GM10248 (cell line): ENCODE measurements around the gene ACTR10.

ENCODE experiments used
- CTCF ChIA-PET: fragments of 300-600 bp; sonication (Branson Sonifier 250); formaldehyde crosslinking; extraction: SDS; loops from one replicate; lab custom pipeline; 2021; ENCODE audit warnings: antibody characterized with exemption; lab: Yijun Ruan, JAX
- POLR2A ChIA-PET: fragments of 350-650 bp; sonication (Branson Sonifier 250); formaldehyde crosslinking; extraction: SDS; loops from one replicate; lab custom pipeline; 2020; ENCODE audit warnings: antibody characterized with exemption; lab: Yijun Ruan, JAX
- DNase-seq: peaks from one replicate; pipeline ENCODE4 v3.0.0; 2012; ENCODE audit errors: extremely low spot score
- TF ChIP-seq, protein P1 (sequence below): IDR thresholded peaks from 2 replicates; pipeline ENCODE4 v1.5.1; 2012; ENCODE audit warnings: mild to moderate bottlenecking, low read depth; ENCODE audit errors: extremely low read depth, missing control alignments, control extremely low read depth

The ACTR10 gene

DNA sequence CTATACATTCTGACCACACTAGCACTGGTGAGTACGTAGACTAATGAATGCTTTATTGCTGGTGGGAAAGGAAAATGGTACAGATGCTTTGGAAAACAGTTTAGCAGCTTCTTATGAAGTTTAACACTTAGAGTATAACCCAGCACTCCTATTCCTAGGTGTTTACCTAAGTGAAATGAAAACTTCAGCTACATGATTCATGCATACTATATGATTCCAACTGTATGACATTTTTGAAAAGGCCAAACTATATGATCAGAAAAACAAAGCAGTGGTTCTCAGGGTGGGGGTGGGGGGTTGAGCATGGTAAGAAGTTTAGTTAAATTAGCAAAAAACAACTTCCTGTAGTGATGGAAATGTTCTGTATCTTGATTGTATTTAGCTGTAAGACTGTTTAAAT is 76.3 kb downstream of the ACTR10 start:
- CTCF ChIA-PET = interaction anchor here (1.1 to 1.8 kb wide), 6 partner anchors 10 to 75 kb away, joined by 3 to 5 read pairs (median 4); no protein-coding TSS in a partner anchor
- TF ChIP-seq, protein P1, sequence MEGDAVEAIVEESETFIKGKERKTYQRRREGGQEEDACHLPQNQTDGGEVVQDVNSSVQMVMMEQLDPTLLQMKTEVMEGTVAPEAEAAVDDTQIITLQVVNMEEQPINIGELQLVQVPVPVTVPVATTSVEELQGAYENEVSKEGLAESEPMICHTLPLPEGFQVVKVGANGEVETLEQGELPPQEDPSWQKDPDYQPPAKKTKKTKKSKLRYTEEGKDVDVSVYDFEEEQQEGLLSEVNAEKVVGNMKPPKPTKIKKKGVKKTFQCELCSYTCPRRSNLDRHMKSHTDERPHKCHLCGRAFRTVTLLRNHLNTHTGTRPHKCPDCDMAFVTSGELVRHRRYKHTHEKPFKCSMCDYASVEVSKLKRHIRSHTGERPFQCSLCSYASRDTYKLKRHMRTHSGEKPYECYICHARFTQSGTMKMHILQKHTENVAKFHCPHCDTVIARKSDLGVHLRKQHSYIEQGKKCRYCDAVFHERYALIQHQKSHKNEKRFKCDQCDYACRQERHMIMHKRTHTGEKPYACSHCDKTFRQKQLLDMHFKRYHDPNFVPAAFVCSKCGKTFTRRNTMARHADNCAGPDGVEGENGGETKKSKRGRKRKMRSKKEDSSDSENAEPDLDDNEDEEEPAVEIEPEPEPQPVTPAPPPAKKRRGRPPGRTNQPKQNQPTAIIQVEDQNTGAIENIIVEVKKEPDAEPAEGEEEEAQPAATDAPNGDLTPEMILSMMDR = no peak
- no peak for DNase-seq
- POLR2A ChIA-PET = interaction anchor here (1.4 kb wide), 1 partner anchor 22 kb away, joined by 12 read pairs; the partner anchor contains the start of gene ARID4A

DNA sequence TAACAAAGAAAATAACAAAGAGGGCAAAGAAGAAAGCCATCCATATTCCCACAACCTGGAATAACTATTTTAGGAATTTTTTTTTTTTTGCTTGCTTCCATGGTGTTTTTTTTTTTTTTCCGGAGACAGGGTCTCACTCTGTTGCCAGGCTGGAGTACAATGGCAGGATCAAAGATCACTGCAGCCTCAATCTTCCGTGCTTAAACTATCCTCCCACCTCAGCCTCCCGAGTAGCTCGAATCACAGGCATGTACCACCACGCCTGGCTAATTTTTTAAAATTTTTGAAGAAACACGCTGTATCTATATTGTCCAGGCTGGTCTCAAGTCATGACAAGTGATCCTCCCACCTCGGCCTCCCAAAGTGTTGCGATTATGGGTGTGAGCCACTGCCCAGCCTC is 78.2 kb downstream of the ACTR10 start:
- DNase-seq = no peak
- ChIA-PET POLR2A (interaction anchor here (0.7 kb wide), 1 partner anchor 30 kb away, joined by 8 read pairs; no protein-coding TSS in a partner anchor), CTCF (no interaction called here)
- TF ChIP-seq, protein P1 = no peak

DNA sequence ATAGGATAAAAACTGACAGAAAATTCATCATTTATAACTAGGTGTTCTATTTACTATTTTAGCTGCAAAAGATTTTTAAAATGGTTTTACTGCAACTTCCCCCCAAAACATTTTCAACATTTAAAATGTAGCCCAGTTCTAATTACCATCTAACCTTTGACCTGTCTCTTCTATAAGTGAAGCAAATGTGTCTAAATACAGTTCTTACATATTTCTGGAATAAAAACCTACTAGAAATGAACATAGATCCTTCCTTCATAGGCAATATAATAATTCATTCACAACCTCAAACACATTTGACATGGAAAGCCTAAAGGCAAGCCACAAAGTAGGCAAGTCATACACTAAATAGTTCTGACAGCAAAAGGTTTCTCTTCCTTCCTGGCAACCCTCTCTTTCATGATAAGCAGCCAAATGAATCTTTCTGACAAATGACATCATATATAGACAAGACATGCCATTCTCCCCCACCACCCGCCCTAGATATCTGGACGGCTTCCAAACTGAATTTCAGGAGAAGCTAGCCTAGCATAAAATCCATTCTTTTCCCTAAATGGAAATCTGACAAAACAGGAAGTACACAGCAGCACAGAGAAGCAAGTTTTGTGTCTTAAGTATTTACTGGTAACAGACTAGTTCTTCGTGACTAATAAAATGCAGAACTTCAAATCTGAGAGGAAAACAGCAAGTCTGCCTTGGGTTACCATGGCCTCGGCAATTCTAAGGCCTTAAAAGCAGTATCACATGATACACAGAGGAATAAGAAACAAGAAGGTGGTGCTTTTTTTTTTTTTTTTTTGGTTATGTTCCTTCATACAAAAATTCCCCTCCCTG is 81.2 kb downstream of the ACTR10 start:
- TF ChIP-seq, protein P1 = no peak
- ChIA-PET CTCF (interaction anchor here (0.8 to 3.0 kb wide), 2 partner anchors 35 to 739 kb away, joined by 3 to 8 read pairs; no protein-coding TSS in a partner anchor), POLR2A (interaction anchor here (0.5 to 0.9 kb wide), 3 partner anchors 11 to 19 kb away, joined by 3 to 4 read pairs (median 4); partner anchors contain the start of gene ARID4A)
- peak; percentile 38 for DNase-seq

DNA sequence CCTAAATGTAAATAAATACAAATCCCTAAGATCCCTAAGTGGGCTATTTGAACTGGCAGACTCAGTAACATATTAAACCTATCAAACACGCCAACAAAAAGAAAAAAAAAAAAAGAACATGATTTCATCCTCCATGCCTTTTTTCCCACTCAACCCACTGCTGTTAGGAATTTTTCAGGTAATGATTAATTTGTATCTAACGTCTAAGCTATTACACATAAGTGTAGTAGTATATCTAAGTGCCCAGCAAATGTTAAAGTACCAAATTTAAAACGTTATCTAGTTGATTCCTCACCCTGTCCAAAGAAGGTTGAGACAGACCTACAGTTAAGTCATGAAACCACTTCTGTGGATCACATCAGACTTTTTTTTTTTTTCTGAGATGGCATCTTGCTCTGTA is 82.0 kb downstream of the ACTR10 start:
- TF ChIP-seq, protein P1 = no peak
- CTCF ChIA-PET = interaction anchor here (3.0 kb wide), 1 partner anchor 36 kb away, joined by 8 read pairs; no protein-coding TSS in a partner anchor
- DNase-seq = no peak
- POLR2A ChIA-PET = interaction anchor here (0.7 to 0.9 kb wide), 2 partner anchors 11 to 16 kb away, joined by 3 to 4 read pairs; partner anchors contain the start of gene ARID4A

DNA sequence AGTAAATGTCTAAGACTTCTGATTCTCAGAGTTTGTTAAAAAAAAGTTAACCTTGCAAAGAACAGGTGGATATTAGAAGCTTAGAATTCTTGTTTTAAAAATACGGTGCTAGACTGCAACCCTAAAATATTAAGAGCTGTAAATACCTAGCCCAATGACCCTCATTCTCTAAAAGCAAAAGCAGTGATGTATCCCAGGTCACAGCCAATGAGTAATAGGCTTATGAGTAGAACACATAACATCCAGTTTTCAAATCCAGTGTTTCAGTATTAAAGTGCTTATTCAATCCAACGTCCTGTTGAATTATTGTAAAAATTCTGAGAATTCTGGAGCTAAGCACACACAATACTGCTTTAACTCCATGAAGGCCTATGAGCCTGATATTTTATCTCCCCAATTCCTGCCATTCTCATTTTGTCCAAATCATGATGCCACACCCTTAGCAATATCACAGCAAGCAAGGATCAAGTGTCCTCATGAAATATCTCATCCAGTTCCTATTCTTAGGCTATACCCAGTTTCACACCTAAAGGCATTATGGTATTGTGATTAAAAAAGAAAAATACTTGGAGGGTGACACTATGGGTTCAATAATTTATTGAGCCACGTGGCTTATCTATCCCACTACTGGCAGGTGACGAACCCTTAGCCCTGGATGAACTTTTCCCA is 83.1 kb downstream of the ACTR10 start:
- POLR2A ChIA-PET = no interaction called here
- CTCF ChIA-PET = interaction anchor here (1.4 to 1.6 kb wide), 2 partner anchors 15 to 18 kb away, joined by 3 read pairs; partner anchors contain the start of gene ARID4A
- TF ChIP-seq, protein P1 = no peak
- no peak for DNase-seq

DNA sequence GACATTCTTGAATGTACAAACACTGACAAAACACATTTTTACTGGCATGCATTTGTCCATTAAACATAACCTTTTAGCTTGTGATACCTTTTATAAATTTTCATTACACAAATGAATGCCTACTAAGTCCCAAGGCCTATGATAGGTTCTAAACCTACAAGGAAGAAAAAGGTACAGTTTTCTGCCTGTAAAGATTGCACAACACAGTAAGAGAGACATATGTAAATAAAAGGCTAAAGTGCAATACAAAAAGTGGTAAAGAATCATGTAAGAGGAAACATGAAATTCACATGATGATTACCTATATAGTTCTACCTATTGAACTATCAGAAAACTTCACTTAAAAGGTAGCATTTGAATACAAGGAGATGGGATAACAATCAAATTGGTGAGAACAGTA is 83.8 kb downstream of the ACTR10 start:
- ChIA-PET POLR2A (no interaction called here), CTCF (interaction anchor here (1.4 to 1.6 kb wide), 2 partner anchors 14 to 19 kb away, joined by 3 read pairs; partner anchors contain the start of gene ARID4A)
- no peak for DNase-seq
- TF ChIP-seq, protein P1 = no peak
